ENCODE measurements around the gene PFKFB4. TPM values are rescaled to one million over a fixed set of nuclear protein-coding genes. Genes with fewer than 3 reads are reported as not detected.

Gene PFKFB4
- total and polyA plus RNA-seq, 8 donors = 6.5 to 18.8 (median 7.9) TPM

GRCh38 chr3:48548729-48549705 lies 7.6 kb downstream of the PFKFB4 start:
- no peak overlapping the region for H3K4me3 ChIP-seq
- TF ChIP-seq CTCF (IDR thresholded peaks at IDR 0.05) = peak; percentile 90 to 99
- peaks cover 0 to 57% of the 10 kb centered on the region in 2 donors for H3K4me1 ChIP-seq
- no peaks in the 10 kb centered on the region for H3K9me3 ChIP-seq
- peak overlapping the region in 1 of 2 donors; percentile 23 for H3K27ac ChIP-seq
- DNase-seq (peak; percentile 38 to 93 (median 83)), ATAC-seq (peak; percentile 96)
- no peaks in the 10 kb centered on the region for H3K27me3 ChIP-seq
- peaks cover 0 to 34% of the 10 kb centered on the region in 2 donors for H3K36me3 ChIP-seq
- intact Hi-C loops (cut with DNase I) = loop anchor here in 1 of 2 donors (10.0 kb wide), 1 partner anchor 84 kb away; a partner anchor contains a TSS

- H3K27ac ChIP-seq = no peak overlapping the region
- peaks cover 0 to 57% of the 10 kb centered on the region in 2 donors for H3K4me1 ChIP-seq
- intact Hi-C loops (cut with DNase I) = loop anchor here in 1 of 2 donors (10.0 kb wide), 1 partner anchor 83 kb away; a partner anchor contains a TSS
- no peaks in the 10 kb centered on the region for H3K9me3 ChIP-seq
- TF ChIP-seq CTCF (IDR thresholded peaks at IDR 0.05) = no peak
- no peaks in the 10 kb centered on the region for H3K27me3 ChIP-seq
- ATAC-seq (no peak), DNase-seq (peak in 1 of 4 donors; percentile 6)
- peaks cover 0 to 36% of the 10 kb centered on the region in 2 donors for H3K36me3 ChIP-seq
- no peak overlapping the region for H3K4me3 ChIP-seq
These were observed 8.5 kb downstream of the PFKFB4 start for GRCh38 chr3:48548126-48548525.

GRCh38 chr3:48546203-48546829 lies 10.3 kb downstream of the PFKFB4 start:
- no peak for TF ChIP-seq CTCF (IDR thresholded peaks at IDR 0.05)
- H3K4me1 ChIP-seq = peaks cover 0 to 44% of the 10 kb centered on the region in 2 donors
- intact Hi-C loops (cut with DNase I) = loop anchor here in 1 of 2 donors (10.0 kb wide), 1 partner anchor 82 kb away; a partner anchor contains a TSS
- no peaks in the 10 kb centered on the region for H3K27me3 ChIP-seq
- H3K36me3 ChIP-seq = peaks cover 0 to 46% of the 10 kb centered on the region in 2 donors
- H3K27ac ChIP-seq = no peak overlapping the region
- H3K4me3 ChIP-seq = no peak overlapping the region
- no peaks in the 10 kb centered on the region for H3K9me3 ChIP-seq
- DNase-seq (peak in 1 of 4 donors; percentile 27), ATAC-seq (no peak)

- no peak for TF ChIP-seq CTCF (IDR thresholded peaks at IDR 0.05)
These were observed 12.5 kb downstream of the PFKFB4 start for GRCh38 chr3:48544141-48544540.

More at GRCh38 chr3:48544141-48544540, 12.5 kb downstream of the PFKFB4 start:
- peaks cover 0 to 64% of the 10 kb centered on the region in 2 donors for H3K36me3 ChIP-seq
- H3K27ac ChIP-seq = no peak overlapping the region
- H3K4me1 ChIP-seq = peaks cover 0 to 29% of the 10 kb centered on the region in 2 donors
- H3K27me3 ChIP-seq = no peaks in the 10 kb centered on the region
- DNase-seq (no peak), ATAC-seq (no peak)
- H3K9me3 ChIP-seq = no peaks in the 10 kb centered on the region
- H3K4me3 ChIP-seq = no peak overlapping the region
- intact Hi-C loops (cut with DNase I) = loop anchor here in 1 of 2 donors (10.0 kb wide), 1 partner anchor 79 kb away; a partner anchor contains a TSS
